COLO829 (cell line): ENCODE results near the gene DIAPH2.
A peak's percentile ranks its signal among the peaks of the same experiment; 100 is the strongest.
"Not testable (repeated sequence)": the region's sequence is repeated elsewhere in the genome, so short reads cannot be mapped to it uniquely, and the experiment has no call there.

Experiments
- DNase-seq: peaks from one replicate; pipeline ENCODE4 v3.0.0; 2012; ENCODE audit warnings: low spot score

The DIAPH2 gene

DNA sequence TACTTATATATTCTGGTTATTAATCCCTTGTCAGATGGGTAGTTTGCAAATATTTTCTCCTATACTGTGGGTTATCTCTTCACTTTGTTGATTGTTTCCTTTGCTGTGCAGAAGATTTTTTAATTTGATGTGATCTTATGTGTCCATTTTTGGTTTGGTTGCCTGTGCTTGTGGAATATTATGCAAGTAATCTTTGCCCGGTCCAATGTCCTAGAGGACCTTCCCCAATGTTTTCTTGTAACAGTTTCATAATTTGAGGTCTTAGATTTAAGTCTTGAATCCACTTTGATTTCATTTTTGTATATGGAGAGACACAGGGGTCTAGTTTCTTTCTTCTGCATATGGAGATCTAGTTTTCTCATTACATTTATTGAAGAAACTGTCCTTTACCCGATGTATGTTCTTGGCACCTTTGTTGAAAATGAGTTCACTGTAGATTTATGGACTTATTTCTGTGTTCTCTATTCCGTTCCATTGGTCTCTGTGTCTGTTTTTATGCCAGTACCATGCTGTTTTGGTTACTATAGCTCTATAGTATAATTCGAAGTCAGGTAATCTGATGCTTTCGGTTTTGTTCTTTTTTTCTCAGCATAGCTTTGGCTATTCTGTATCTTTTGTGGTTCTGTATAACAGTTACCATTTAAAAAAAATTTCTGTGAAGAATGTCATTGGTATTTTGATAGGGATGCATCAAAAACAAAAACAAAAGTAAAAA is 34.7 kb downstream of the DIAPH2 start:
- DNase-seq = no peak

DNA sequence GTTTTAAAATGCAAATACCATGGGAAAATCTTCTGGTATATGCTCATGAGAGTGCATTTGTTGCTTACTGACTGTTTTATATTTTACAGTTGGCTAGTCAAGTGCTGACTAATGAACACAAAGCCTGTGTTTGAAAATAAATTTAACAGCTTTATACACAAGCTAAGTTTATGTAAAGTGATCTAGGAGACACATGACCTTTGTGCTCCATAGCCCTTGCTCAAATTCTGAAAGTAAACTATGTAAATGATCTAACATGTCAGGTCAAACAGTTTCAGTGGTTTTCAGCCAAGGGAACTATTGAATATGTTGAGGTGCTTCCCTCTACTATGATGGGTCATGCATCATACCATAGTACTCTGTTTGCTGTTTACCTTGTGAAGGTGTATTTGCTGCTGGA is 36.7 kb downstream of the DIAPH2 start:
- DNase-seq = no peak

DNA sequence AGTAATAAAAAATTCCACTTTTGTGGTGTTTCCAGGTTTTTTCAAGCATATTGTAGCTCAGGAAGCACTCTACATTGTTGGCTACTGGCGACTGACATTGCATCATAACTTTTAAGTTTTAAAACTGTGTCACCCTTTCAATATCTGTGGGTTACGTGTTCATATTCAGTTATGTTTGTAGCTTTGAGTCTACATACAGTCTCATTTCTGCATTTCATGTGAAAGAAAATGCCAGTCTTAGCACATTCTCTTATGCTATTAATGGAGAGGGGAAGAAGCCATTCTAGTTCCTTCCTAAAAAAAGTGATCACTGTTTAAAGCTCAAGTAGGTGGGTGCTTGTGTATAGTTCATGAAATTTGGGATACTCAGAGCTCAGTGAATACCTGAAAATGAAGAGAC is 38.1 kb downstream of the DIAPH2 start:
- DNase-seq = no peak

DNA sequence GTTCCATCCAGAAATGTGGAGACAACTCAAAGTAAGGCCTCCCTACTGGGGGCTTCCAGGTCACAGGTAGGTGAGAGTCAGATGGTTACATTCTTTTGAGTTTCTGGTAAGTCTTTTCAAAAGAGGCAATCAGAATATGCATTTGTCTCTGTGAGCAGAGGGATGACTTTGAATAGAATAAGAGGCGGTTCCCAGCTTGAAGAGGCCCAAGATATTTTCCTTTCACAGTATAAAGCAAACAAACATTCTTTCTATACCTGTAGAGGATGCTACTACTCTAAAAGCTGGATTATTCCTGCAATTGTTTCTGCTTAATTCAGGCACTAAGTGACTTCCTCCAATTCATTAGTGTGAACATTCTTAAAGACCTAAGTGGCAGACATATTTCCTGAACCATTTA is 44.4 kb downstream of the DIAPH2 start:
- DNase-seq = no peak

DNA sequence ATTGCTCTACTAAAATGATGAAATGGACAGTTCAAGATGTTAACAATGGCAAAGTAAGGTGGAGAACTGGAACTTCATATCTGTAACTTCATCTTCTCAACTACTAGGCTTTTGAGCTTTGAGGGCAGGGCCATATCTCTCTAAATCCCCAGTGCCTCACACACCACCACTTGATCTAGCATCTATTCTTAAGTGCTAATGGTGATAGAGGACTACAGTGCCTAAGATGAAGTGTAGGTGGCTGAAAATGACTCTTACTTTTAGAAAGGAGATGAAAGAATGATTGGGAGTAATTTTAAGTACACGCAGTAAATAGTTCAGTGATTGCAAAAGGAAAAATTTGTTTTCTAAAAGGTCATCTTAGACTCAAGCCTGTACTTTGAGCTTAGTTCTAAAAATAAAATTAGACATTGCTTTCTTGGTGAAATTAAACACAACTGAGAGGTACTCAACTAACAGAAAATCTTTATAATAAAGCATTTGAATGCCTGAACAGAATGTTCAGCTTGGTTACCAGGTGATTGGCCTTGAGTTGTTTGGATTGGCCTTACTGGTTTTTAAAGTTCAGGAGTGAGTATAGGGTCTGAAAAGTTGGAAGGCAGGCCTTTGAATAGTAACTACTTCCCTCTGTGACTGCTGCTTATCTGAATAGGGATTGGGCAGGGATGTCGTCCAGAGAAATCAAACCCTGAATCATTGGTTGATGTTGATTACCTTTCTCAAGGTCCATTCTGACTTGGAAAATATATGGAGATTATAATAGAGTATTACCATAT is 45.4 kb downstream of the DIAPH2 start:
- no peak for DNase-seq

DNA sequence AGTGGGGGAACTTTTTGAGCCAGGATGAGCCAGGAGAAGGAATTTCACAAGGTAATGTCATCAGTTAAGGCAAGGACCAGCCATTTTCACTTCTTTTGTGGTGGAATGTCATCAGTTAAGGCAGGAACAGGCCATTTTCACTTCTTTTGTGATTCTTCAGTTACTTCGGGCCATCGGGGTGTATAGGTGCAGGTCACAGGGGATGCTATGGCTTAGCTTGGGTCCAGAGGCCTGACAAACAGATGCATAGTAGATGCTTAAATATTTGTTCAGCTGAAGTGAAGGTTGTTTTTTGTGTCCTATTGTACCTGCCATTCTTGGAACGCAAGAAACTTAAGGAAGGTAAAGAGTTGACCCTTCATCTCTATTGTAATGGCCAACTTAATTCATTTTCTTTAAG is 46.4 kb downstream of the DIAPH2 start:
- not testable (repeated sequence) for DNase-seq

DNA sequence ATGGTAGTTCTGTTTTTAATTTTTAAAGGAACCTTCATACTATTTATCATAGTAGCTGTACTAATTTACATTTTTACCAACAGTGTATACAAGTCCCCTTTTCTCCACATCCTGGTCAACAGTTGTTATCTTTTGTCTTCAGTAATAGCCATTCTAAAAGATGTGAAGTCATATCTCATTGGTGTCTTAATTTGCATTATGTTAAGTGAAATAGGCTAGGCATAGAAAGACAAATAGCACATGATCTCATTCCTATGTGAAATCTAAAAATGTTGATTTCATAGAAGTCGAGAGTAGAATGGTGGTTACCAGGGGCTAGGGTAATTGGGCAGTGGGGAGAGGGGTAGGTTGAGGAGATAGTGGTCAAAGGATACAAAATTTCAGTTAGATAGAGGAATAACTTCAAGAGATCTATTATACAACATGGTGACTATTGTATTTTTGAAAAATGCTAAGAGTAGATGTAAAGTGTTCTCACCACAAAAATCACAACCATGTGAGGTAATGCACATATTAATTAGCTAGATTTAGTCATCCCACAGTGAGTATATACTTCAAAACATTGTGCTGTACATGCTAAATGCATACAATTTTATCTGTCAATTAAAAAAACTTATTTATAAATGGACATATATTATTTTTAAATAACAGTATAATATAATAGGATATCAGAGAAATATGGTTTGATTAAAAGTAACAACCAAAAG is 58.9 kb downstream of the DIAPH2 start:
- DNase-seq = no peak

DNA sequence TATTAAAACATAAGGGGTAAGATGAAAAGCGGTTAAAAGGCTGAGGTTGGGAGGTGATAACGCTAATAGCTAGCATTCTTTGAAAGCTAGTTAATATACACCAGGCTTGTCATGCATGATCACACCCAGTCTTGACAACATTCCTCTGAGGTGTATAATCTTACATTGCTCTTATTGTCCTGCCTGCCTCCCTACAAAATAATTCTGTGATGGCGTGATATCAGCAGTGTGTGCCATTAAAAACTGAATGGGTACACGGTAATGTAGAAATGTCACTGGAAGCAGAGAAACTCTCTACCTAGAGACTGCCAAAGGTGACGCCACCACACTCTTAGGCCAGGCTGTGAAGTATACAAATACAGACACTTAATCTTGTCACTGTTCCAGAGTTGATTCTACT is 68.1 kb downstream of the DIAPH2 start:
- DNase-seq = no peak

DNA sequence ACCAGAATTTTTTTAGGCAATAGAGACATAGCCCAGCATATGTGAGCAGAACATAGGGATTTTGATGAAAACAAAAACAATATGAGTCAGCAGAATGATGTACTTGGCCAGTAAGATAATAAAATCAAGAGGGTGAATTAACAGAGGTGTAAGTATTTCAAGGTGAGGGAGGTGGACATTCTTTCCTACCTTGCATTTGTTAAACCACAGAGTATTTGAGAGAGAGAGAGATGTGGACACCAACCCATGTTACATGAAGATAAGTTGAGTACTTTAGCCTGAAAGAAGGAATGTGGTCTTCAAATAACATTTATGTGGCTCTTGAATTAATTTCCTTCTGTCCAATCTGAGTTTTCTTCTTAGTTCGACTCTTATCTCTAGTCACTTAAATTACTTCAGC is 68.6 kb downstream of the DIAPH2 start:
- no peak for DNase-seq

DNA sequence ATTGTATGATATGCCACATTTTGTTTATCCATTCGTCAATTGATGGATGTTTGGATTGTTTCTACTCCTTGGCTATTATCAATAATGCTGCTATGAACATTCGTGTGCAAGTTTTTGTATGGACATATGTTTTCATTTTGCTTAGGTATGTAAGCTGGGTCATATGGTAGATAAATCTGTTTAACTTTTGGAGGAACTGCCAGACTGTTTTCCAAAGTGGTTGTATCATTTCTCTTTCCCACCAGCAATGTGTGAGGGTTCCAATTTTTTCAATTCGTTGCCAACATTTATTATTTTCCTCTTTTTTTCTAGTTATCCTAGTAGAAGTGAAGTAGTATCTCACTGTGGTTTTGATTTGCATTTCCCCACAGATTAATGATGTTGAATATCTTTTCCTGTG is 71.8 kb downstream of the DIAPH2 start:
- no peak for DNase-seq

DNA sequence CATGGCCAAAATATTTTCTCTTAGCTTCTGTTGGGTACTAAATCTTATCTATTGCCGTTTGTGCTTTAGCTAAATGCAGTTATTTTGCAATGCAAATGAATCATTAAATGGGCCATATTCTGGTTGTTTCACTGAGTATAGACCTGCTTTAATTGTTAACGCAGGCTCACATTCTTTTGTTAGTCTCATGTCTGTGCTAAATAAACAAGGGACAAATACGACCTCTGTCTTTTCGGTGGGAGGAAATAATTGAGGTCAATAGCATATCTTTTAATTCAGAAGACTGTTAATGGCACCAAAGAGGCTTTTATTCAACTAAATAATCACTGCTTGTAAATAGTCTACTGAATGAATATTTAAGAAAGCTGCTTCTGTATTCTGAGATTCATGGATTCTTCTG is 76.9 kb downstream of the DIAPH2 start:
- DNase-seq = peak; percentile 33

DNA sequence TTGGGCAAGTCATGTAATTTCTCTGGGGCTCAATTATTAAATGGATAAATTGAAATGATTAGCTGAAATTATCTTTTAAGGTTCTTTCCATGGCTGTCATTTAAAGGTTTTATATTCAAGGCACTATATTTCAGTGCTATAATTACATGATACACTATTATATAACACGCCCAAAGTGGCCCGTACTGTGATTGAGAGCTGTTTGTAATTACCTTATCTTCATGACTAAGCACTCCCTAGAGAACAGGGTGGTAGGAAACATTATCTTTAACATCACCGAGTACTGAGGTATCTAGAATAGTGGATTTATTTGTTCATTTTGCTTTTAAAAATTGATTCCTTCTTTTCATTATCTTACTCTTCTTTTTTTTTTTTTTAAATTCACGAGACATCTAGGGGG is 79.0 kb downstream of the DIAPH2 start:
- DNase-seq = peak; percentile 31

DNA sequence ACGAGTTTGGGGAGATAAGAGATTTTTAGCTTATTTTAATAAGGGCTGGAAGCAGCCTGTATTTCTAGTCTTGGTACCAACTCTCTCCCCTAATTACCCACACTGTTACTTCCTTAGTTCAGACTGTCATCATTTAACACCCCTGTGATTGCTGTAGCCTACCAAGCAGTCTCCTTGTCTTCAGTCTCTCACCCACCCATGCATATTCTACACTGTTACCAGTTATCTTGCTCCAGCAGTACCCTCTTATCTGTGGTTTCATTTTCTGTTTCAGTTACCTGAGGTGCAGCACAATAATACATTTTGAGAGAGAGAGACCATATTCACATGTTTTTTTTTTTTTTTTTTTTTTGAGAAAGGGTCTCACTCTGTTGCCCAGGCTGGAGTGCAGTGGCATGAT is 80.2 kb downstream of the DIAPH2 start:
- no peak for DNase-seq

DNA sequence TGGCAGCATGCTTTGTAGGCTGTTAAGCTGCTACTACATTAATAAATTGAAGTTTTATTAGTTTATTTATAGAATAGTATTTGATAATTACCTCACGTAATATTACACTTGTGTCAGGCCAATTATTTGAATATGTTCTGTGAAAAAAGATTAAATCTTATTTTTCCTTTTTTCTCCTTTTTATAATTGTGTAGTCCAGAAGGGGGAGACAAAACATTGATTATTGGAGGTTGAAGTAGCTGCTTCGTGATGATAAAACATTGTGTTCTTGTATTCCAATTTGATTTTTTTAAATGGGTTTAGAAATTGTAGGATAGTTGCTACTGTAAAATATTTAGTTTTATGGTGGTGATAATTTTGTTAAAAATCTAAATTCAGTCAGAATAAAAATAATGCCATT is 85.7 kb downstream of the DIAPH2 start:
- DNase-seq = peak; percentile 2

DNA sequence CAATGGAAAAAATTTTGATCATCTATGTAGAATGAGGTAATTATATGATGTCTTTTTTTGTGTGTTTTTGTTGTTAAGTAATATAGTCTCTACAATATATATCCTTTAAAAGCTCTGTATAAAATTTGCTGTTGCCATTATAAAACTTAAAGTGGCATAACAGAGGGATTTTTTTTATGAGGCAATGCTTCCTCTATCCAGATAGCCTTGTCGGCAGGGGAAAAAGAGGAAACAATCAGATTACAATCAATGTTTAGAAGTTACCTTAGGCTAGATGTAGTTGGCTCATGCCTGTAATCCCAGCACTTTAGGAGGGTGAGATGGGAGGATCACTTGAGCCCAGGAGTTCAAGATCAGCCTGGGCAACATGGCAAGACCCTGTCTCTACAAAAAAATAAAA is 86.8 kb downstream of the DIAPH2 start:
- DNase-seq = no peak

DNA sequence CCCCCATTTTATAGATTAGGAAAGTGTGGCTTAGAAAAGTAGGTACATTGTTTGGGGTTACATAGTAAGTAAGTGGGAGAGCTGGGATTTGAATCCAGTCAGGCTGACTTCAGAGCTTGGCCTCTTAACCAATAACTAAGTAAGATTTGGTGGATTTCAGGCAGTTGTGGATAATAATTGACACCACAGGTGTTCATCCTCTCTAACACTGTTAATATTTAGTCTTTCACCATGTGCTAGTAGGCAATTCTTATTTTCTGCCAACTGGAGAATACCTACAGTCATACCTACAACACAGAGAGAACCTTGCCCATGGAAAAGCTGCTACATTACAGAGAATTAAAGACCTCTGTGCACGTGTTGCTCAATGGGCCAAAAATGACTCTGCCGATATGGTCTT is 89.5 kb downstream of the DIAPH2 start:
- no peak for DNase-seq

DNA sequence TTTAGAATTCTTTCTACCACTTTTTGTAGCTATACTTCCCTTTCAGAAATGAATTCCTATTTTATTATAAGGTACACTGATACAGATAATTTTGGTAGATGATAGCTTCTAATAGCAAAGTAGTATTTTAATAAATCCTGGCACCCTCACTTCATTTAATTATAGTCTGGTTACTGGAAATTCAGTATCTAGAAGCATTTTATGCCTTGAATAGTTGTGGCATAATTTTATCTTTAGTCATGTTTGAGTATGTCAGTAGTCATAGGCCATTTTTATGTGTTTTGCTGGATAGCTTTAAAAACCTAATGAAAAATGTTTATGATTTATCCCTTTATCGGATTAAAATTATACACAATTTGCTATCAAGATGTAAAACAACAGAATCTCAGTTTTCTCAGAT is 92.3 kb downstream of the DIAPH2 start:
- DNase-seq = no peak

DNA sequence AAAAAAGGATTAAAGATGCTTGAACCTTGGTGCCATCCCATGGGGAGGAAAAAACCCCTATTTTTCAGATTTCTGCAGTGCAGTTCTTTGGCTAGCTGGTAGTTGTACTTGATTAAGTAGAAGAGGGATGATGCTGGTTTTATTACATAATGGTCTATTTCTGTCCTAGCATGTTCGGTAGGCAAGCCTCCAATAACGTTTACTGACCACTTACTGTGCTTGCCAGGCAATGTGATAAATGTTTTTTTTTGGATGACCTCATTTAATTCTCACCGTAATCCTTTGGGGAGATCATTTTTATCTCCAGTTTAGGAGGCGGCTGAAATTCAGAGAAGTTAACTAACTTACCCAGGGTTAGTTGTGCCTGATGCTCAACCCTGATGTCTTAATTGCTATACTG is 106.9 kb downstream of the DIAPH2 start:
- no peak for DNase-seq

DNA sequence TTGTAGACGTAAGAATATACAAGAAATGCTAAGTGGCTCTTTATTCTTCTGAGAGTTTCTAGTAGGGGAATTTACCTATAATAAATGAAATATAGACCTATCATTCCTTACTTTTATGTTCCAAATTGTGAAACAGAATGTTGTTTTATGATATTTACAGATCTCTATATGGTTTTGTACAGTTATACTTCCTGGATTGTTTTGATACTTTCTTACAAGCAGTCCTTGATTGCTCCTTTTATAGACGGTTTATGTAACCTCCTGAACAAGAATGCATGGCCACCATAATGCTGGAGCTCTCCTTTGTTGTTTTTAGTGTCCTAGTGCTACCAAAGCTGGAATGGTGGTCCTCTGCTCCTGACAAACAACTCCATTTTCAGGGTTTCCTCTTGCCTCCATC is 107.4 kb downstream of the DIAPH2 start:
- no peak for DNase-seq

DNA sequence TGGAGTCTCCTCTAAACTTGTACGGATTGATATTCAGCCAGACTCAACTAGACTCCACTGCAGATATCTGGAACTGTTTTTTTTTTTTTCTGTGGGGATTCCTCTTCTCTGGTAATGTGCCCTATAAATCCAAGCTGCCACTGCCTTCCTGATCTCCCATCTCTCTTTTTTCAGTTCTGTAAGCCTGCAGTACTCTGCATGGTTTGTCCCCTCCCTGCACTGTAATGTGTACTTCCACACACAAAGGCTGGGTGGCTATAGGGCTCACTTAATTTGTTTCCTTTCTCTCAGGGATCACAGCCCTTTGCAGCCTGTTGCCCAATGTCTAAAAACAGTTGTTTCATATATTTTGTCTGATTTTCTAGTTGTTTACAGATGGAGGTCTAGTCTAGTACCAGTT is 114.3 kb downstream of the DIAPH2 start:
- no peak for DNase-seq

DNA sequence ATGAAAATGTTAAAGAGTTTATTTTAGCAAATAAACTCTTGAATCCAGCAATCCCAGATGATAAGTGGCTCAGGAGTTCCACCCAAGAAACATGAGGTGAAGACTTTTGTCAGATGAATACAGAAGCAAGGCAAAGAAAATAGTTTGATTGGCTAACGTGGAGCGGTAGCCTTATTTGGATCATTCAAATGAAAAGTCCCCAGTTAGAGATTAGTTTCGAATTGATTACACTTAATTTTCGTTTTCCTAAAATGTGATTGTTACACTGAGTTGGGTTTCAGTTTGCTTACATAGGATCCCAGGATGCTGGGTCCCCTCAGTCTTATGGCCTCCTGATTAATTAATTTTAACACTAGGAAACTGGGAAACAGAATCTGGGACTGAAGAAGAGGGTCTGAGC is 122.7 kb downstream of the DIAPH2 start:
- no peak for DNase-seq

DNA sequence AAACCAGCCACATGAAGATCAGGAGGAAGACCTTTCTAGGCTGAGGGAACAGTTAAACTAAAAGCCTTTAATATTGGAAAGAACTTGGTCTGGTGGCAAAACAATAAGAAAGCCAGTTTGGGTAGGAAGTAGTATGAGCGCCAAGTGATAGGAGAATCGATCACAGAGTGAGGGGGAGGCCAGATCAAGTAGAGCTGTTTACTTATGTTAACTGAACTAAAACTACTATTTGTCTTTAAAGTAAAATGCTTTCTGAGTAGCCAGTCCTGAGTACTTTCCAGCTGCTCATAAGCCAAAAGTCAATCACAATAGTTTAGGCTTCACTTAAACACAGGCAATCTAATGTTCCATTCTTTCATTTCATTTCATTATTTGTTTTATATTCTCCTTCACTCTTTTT is 136.3 kb downstream of the DIAPH2 start:
- no peak for DNase-seq

DNA sequence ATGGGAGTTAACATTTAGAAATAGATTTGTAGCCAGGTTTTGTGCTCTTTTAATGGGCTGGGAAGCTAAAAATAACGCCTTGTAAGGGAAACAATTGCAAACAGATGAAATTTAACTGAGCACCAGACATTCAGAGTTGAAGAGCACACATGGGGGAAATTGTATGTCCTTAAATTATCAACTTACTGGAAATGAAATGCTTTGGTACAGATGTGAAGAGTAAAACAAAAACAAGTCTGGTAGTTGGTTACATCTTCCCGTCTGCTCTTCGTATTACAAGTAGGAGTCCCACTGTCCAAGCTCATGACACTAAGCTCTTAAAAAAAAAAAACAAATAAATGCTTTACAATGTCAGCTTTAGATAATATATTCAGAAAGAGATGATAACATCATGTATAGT is 139.5 kb downstream of the DIAPH2 start:
- no peak for DNase-seq
